ENCODE results near the gene TRIOBP.
A peak's percentile ranks its signal among the peaks of the same experiment; 100 is the strongest.
"Not testable (repeated sequence)": the region's sequence is repeated elsewhere in the genome, so short reads cannot be mapped to it uniquely, and the experiment has no call there.

The TRIOBP gene, protein sequence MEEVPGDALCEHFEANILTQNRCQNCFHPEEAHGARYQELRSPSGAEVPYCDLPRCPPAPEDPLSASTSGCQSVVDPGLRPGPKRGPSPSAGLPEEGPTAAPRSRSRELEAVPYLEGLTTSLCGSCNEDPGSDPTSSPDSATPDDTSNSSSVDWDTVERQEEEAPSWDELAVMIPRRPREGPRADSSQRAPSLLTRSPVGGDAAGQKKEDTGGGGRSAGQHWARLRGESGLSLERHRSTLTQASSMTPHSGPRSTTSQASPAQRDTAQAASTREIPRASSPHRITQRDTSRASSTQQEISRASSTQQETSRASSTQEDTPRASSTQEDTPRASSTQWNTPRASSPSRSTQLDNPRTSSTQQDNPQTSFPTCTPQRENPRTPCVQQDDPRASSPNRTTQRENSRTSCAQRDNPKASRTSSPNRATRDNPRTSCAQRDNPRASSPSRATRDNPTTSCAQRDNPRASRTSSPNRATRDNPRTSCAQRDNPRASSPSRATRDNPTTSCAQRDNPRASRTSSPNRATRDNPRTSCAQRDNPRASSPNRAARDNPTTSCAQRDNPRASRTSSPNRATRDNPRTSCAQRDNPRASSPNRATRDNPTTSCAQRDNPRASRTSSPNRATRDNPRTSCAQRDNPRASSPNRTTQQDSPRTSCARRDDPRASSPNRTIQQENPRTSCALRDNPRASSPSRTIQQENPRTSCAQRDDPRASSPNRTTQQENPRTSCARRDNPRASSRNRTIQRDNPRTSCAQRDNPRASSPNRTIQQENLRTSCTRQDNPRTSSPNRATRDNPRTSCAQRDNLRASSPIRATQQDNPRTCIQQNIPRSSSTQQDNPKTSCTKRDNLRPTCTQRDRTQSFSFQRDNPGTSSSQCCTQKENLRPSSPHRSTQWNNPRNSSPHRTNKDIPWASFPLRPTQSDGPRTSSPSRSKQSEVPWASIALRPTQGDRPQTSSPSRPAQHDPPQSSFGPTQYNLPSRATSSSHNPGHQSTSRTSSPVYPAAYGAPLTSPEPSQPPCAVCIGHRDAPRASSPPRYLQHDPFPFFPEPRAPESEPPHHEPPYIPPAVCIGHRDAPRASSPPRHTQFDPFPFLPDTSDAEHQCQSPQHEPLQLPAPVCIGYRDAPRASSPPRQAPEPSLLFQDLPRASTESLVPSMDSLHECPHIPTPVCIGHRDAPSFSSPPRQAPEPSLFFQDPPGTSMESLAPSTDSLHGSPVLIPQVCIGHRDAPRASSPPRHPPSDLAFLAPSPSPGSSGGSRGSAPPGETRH (N-terminal part only)

DNA sequence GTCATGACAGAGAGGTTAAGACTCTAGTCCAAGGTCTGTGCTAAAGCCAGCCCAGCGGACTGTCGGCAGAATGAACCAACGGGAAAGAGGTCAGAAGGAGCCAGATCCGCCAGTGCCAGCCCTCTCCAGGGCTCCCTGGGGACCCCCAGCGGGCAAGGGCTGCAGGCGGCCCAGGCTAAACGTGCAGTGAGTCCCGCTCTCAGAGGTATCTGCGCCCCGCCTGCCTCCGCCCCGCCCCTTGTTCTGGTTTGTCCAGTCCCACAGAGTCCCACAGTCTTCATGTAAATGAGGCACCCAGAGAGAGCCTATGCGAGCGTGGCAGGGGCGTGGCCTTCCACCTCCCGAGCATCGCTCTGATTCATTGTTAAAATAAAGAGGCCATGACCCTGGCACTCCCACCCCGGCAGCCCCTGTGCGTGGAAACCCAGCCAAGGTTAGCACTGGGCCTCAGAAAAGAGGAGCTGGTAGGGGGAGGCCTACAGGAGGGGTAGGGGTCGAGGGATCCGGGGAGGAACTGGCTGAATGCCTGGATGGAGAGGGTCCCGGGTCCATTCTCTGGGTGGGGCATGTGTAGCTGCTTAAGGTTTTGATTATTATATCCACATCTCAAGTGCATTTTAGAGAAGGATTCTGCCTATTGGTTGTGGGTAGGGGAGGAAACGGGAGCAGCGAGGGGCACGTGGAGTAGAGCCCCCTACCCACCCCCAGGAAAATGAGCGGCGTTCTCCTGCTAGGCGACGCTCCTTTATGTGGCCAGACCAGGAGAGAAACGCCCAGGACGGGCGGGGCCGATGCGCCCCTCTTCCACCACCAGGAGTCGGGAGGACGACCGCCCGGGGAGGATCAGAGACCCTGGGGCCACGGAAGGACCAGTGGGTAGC is at the start of gene TRIOBP:
TSS of gene TRIOBP (plus strand) at position 392 of the 881 bp plus-strand sequence. CDS start 4,318 bp downstream, outside the sequence.
- DNase-seq = peak; percentile 92

DNA sequence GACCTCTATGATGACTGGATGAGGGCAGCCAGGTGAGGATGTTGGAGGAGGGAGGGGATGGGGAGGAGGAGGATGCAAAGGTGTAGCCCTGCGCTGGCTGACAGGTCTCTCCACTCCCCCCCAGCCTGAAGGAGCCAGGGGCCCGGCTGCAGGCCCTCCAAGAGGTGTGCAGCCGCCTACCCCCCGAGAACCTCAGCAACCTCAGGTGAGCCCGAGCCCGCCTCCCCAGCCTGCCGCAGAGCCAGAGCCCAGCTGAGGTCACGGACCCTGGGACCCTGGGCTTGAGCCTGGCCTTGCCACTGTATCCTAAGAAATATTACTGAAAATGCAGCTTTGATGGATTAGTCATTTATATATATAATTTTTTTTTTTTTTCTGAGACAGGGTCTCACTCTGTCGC is 49.5 kb upstream of the TRIOBP start:
- no peak for DNase-seq

DNA sequence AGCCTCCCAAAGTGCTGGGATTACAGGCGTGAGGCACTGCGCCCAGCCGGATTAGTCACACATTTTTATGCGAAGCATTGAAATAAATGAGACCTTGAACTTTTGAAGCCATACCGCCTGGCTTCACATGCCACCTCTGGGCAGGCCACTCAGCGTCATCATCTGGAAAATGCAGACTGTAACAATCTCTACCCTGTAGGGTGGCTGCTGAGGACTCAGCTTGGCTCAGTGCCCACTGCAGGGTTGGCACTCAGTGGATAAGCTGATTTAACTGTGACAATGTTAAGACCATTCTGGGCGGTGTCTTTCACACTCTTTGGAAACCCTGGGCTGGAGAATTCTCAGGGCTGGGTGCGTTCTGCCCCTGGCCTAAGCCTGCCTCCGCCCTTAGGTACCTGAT is 48.9 kb upstream of the TRIOBP start:
- DNase-seq = no peak

DNA sequence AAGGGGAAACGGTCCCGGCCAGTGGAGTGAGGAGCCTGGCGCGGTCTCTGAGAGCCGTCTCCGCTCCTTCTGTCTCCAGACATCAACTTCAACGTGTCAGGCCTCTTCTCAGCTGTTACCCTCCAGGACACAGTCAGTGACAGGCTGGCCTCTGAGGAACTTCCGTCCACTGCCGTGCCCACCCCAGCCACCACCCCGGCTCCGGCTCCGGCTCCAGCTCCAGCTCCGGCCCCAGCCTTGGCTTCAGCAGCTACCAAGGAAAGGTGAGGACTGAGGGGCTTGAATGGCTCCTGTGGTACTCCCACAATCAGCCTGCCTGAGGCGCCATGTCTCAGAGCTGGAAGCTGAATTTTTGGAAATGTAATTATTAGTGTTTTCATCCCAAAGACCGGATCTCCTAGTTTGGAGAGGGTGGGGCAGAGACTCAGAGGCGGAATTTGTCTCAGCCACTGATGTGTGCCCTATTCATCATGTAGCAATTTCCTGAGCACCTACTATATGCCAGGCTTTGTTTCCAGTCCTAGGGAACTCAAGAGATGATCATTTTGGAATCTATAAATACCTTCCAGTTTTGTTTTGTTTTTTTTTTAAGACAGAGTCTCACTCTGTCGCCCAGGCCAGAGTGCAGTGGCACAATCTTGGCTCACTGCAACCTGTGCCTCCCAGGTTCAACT is 46.2 kb upstream of the TRIOBP start:
- no peak for DNase-seq

DNA sequence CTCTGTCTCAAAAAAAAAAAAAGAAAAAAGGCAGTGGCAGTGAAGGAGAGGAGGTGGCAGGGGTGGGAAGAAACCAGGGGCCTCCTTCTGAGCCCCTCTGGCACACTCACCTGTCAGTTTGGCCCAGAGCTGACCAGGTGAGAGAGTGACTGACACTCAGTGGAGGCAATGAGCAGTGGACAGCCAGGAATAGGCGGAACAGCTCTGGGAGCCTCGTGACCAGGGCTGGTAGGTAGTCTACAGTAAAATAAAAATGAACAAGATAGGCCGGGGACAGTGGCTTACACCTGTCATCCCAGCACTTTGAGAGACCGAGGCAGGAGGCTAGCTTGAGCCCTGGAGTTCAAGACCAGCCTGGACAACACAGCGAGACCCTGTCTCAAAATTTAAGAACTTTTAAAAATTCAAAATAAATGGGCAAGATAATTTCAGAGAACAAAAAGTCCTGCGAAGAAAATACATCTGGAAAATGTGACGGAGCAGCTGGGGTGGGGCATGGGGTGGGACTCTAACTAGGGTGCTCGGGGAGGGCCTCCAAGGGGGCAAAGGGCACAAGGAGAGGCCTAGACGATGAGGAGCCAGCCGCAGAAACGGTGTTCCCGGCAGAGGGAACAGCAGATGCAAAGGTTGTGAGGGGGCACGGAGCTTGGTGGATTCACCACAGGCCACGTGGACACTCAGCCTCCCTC is 42.1 kb upstream of the TRIOBP start:
- DNase-seq = no peak

DNA sequence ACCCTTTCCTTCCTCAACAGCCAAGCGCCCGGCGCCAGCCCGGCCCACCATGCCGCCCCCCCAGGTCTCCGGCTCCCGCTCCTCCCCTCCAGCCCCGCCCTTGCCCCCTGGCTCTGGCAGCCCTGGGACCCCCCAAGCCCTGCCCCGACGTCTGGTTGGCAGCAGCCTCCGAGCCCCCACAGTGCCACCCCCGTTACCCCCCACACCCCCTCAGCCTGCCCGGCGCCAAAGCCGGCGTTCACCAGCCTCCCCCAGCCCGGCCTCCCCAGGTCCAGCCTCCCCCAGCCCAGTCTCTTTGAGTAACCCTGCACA is 41.6 kb upstream of the TRIOBP start:
- DNase-seq = no peak

DNA sequence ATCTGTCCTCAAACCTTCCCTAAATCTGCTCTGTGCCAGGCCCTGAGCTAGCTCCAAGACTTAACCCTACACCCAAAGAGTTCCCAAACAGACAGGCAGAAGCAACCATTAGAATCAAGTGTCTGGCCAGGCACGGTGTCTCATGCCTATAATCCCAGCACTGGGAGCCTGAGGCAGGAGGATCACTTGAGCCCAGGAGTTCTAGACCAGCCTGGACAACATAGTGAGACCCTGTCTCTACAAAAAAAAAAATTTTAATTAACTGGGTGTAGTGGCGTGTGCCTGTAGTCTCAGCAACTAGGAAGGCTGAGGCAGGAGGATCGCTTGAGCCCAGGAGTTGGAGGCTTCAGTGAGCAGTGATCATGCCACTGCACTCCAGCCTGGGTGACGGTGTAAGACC is 40.3 kb upstream of the TRIOBP start:
- not testable (repeated sequence) for DNase-seq

DNA sequence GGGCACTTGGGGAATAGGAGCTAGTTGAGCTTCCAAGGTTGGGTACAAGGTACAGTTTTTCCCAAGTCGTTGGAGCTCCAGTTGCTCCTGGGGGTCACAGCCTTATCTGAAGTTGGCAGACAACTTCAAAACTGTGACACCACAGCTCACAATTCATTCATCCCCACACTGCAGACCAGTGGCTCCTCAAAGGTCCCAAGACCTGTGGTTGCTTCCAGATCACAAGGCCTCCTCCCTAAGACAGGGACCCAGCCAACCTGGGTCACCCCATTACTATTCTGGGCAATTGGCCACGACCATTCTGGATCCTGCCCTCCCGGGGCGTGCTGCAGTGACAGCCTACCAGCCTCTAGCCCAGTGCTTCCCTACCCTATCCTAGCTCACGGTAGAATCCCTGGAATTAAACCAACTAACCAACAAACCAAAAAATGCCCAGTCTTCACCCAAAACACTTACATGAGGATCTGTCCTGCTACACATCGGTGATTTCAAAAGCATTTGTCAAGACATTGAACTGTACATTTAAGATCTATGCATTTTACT is 39.2 kb upstream of the TRIOBP start:
- no peak for DNase-seq

DNA sequence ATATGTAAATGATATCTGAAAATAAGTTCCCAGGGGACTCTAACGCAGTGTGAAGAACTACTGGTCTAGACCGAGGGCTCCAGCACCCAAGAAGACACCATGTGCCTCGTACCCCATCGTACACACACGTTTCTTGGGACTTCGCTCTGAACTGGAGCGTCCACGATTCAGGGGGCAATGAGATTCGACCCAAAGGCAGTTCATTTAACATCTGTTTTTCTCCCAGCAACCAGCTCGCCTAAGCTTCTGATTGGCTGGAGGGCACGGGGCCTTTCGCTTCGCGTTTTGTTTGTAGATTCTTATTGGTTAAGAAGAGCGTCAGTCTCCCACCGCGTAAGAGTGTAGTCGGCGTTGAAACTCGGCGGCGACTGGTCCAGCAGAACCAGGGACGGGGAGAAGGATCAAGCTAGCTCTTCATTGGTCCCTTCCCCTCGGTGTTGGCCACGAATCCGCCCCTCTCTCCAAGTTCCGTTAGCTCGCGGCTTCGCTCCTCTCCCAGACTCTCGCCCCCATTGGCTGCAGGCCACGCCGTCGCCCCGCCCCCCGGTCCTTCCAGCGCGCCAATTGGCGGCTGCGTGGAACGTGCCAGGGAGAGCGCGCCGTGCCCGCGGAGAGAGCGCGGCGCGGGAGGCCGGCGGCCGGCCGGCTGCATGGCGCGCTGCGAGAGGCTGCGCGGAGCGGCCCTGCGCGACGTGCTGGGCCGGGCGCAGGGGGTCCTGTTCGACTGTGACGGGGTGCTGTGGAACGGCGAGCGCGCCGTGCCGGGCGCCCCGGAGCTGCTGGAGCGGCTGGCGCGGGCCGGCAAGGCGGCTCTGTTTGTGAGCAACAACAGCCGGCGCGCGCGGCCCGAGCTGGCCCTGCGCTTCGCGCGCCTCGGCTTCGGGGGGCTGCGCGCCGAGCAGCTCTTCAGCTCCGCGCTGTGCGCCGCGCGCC is 38.4 kb upstream of the TRIOBP start, which contains the start of gene PDXP:
TSS of gene PDXP (plus strand) at position 591 of the 933 bp plus-strand sequence. CDS start at position 651, 60 bp downstream.
- peak; percentile 99 for DNase-seq

DNA sequence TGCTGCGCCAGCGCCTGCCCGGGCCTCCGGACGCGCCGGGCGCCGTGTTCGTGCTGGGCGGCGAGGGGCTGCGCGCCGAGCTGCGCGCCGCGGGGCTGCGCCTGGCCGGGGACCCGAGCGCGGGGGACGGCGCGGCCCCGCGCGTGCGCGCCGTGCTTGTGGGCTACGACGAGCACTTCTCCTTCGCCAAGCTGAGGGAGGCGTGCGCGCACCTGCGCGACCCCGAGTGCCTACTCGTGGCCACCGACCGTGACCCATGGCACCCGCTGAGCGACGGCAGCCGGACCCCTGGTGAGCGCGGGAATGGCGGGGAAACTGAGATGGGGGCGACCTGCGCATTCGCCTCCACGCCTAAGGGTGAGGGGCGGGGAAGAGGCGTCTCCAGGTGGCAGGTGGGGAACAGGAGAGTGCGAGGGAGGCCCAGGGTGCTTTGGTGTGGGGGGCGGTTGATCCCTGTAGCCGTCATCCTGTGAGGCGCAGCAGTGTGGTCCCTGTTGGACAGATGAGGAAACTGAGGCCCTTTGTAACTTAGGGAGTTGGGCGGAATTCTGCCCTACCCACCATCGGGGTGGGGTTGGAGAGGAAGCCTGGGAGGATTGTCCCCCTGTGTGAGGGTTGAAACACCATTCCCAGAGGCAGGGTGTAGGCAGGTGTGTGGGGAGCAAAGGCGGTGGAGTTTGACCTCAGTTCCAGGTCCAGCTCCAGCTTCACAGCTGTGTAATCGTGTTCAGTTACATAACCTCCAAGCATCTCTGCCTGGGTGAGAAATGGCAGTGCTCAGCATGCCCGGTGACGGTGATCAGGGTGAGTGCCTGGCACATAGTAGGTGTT is 37.6 kb upstream of the TRIOBP start:
- DNase-seq = peak; percentile 47

DNA sequence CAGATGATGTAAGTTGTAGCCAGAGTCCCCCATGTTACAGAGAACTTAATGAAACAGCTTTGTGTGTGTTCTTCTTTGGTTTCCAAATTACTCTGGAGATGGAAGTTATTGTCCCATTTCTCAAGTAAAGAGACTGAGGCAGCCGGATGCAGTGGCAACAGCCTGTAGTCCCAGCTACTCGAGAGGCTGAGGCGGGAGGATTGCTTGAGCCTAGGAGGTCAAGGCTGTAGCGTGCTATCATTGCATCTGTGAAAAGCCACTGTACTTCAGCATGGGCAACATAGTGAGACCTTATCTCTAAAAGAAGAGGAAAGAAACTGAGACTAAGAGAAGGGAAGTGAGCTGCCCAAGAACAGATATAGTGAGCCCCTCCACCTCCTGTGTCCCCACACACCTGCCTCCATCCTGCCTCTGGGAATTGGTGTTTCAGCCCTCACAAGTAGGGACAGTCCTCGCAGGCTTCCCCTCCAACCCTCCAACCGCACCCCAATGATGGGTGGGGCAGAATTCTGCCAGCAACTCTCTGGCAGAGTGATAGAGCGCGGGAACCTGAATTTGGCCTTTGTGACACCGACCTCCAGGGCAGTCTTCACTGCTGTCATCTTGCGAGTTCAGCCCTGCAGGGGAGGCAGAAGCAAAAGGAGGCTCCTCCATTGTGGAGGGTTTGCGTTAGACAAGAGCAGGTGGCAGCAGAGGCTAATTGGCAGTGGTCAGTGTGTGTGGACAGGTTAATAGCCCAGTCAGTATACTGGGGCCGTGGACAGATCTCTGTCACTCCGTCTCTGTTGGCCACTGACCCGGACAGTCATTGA is 36.7 kb upstream of the TRIOBP start:
- no peak for DNase-seq

DNA sequence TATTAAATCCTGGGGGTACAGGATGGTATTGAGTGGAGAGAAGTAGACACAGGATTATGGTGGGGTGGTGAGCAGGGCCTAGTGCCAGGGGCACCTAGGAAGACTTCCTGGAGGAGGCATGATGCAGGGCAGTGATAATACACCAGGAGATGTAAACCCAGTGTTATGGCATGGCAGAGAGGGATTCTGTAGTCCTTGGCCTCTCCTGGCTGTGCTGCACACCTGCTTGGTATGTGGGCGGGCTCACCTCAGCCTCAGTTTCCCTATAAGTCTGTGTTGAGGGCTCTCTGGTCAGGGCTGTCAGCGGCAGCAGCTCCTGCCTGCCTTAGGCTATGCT is 36.2 kb upstream of the TRIOBP start:
- DNase-seq = no peak

DNA sequence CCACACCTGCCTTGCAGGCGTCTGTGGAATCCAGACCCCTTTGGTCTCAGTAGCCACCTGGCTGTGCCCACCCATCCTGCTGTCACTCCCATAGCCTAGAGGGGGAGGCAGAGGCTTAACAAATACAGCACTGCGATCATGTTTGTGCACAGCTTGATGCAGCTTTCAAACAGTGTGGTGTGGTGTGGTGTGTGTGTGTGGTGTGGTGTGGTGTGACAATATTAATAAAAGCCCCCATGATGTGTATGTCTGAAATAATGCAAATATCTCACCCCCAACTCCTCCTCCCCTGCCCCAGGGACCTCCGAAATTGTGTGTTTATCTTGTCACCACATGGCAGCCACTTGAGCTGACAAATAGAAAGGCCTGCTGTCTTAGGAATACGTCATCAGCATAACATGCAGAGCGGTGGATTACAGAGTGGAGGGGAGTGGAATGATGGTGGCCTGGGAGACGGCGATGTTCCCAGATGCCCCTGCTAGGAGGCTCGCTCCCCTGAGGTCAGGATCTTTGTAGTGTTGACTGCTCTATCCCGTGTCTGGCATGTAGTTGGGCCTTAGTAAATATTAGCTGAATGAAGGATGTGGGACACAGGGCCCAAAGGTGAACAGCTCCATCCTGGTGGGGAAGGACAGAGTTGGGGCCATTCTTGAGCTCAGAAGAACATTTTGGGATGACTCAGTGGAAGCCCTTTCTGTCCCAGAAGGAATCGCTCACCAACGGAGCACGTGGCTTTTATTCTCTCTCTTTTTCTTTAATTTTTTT is 35.5 kb upstream of the TRIOBP start:
- no peak for DNase-seq

DNA sequence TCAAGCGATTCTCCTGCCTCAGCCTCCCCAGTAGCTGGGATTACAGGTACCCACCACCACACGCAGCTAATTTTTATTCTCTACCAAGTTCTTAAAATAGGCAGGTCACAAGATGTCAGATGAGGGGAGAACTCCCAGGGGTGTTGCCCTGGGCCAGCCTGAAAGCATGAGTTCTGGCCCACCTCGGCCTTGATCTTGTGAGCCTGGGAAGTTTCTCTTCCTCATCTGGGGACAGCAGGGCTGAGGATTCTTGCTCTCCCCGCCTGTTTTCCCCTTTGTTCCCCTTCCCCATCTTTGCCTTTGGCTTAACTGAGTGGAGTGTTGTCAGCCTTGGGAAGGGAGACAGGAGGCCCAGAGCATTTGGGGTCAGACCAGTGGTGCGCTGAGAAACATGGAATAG is 34.8 kb upstream of the TRIOBP start:
- DNase-seq = no peak

DNA sequence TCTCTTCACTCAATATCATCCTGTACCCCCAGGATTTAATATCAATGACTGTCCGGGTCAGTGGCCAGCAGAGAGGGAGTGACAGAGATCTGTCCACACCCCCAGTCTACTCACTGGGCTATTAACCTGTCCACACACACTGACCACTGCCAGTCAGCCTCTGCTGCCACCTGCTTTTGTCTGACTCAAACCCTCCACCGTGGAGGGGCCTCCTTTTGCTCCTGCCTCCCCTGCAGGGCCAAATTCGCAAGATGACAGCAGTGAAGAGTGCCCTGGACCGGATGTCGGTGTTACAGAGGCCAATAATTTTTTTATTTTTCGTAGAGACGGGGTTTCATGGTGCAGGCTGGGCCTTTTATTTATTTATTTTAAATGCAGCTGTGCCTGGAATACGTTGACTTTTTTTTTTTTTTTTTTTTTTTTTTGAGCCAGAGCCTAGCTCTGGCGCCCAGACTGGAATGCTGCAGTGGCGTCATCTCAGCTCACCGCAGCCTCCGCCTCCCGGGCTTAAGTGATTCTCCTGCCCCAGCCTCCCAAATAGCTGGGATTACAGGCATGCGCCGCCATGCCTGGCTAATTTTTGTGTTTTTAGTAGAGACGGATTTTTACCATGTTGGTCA is 33.2 kb upstream of the TRIOBP start:
- no peak for DNase-seq

Measured in activated naive CD4-positive, alpha-beta T cell treated with anti-CD3 and anti-CD28 coated beads, Interleukin-2, amount 50 U/mL, for 16 hours (primary cell).